Adrenal gland (tissue), 5 donors: ENCODE data around the gene ANKRD28.
"Not testable (repeated sequence)": the region's sequence is repeated elsewhere in the genome, so short reads cannot be mapped to it uniquely, and the experiment has no call there.

ENCODE experiments used
- CTCF ChIP-seq, 6 experiments: fragments of 450-650 bp in 4 of 6; fragments of 200-600 bp in 2 of 6; sonication (generic) in 1 of 6; IDR thresholded peaks; 1 replicate in 5 of 6; 2 replicates in 1 of 6; pipeline versions ENCODE4 v1.5.1 to v1.8.0; 2016 to 2021; ENCODE audit warnings: antibody characterized with exemption in 6 of 6, mild to moderate bottlenecking in 2 of 6, moderate library complexity in 1 of 6
- POLR2A ChIP-seq, 2 donors: fragments of 450-650 bp; IDR thresholded peaks; one replicate each; pipeline ENCODE4 v1.6.1; 2017; ENCODE audit warnings: antibody characterized with exemption in 2 of 2, mild to moderate bottlenecking in 2 of 2, moderate library complexity in 1 of 2
- donor health status: DM: no; HTN: no; CAD: no.

- not testable (repeated sequence) for TF ChIP-seq POLR2A, CTCF (IDR thresholded peaks at IDR 0.05)
Observed at GRCh38 chr3:15738616-15739005, 59.2 kb downstream of the ANKRD28 start.
